ENCODE data around the gene SUN5.

GRCh38 chr20:32969356-32970114 lies 34.7 kb downstream of the SUN5 start:
- TF ChIP-seq POLR2A (IDR thresholded peaks at IDR 0.05; ENCODE audit: low read length) (no peak), GATA1 (IDR thresholded peaks at IDR 0.05; ENCODE audit: low read depth, low read length) (no peak)

All from erythroblast (primary cell).